Fibroblast of mammary gland (primary cell): ENCODE measurements around the gene ANKRD26.

ENCODE experiments used
- DNase-seq: peaks from one replicate; pipeline ENCODE4 v3.0.0-alpha.2; 2010; ENCODE audit warnings: low read depth
- H3K4me3 ChIP-seq: 2 replicates; pipeline ENCODE4 v1.5.1; 2011; ENCODE audit warnings: low read depth, mild to moderate bottlenecking, low read length, moderate library complexity; ENCODE audit not compliant: control insufficient read depth
- TF ChIP-seq, protein P1 (sequence below): conservative IDR thresholded peaks from 2 replicates; pipeline ENCODE4 v1.5.1; 2011; ENCODE audit warnings: low read depth, low read length, inconsistent platforms; ENCODE audit not compliant: control insufficient read depth, insufficient read depth

ANKRD26 gene

DNA sequence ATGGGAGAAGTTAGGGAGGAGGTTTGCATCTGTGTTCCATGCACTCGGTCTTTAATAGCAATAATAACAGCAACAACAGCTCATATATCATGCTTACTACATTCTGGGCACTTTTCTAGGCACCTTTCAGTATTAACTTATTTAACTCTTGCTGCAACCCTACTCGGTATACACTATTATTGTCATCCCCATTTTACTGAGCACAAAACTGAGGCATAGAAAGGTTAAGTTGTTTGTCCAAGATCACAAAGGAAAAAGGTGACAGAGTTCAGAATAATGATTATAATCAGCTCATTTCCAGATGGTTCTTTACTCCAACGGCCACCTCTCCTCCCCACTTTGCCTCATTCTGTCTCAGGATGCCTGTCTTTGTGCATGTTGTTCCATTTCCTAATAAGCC, 137.5 kb downstream of the ANKRD26 start:
- TF ChIP-seq, protein P1, sequence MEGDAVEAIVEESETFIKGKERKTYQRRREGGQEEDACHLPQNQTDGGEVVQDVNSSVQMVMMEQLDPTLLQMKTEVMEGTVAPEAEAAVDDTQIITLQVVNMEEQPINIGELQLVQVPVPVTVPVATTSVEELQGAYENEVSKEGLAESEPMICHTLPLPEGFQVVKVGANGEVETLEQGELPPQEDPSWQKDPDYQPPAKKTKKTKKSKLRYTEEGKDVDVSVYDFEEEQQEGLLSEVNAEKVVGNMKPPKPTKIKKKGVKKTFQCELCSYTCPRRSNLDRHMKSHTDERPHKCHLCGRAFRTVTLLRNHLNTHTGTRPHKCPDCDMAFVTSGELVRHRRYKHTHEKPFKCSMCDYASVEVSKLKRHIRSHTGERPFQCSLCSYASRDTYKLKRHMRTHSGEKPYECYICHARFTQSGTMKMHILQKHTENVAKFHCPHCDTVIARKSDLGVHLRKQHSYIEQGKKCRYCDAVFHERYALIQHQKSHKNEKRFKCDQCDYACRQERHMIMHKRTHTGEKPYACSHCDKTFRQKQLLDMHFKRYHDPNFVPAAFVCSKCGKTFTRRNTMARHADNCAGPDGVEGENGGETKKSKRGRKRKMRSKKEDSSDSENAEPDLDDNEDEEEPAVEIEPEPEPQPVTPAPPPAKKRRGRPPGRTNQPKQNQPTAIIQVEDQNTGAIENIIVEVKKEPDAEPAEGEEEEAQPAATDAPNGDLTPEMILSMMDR = no peak

DNA sequence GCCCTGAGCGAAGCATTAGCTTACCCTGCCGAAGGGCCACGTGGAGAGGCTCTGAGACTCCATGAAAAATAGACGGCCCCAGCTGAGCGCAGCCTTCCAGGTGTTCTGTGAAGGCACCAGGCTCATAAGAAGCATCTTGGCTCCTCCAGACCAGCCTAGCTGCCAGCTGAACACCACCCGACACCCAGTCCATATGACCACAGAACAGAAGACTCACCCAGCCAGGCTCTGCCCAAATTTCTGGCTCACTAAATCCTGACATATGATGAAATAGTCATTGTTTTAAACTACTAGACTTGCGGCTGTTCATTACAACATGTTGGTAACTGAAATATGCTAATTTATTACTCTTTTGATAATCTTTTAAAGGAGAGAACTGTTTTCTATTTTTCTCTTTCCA, 140.0 kb downstream of the ANKRD26 start:
- H3K4me3 ChIP-seq = no peak overlapping the region
- TF ChIP-seq, protein P1 = no peak
- no peak for DNase-seq

More for the DNA sequence above, 137.5 kb downstream of the ANKRD26 start:
- no peak overlapping the region for H3K4me3 ChIP-seq
- no peak for DNase-seq

DNA sequence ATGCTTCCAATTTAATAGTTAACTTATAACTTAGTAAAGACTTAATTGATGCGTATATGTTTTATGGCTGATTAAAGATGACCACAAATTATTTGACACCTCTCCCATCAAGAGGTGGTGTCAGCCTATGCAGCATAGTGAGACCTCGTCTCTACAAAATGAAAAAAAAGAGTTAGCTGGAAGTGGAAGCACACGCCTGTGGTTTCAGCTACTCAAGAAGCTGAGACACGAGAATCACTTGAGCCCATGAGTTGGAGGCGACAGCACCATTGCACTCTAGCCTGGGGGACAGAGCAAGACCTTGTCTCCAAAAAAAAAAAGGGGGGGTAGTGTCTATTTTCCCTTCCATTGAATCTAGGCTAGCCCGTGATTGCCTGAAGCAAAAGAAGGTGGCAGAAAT, 140.5 kb downstream of the ANKRD26 start:
- TF ChIP-seq, protein P1 = no peak
- no peak for DNase-seq
- no peak overlapping the region for H3K4me3 ChIP-seq
